Ovary (tissue), 3 donors: Measurements from ENCODE around the gene PDXP.

Experiments used
- POLR2A ChIP-seq: fragments of 450-650 bp; IDR thresholded peaks from one replicate; pipeline ENCODE4 v1.6.1; 2017; ENCODE audit warnings: antibody characterized with exemption, mild to moderate bottlenecking, moderate library complexity
- TF ChIP-seq, protein P1 (sequence below), 3 donors: fragments of 450-650 bp in 2 of 3; fragments of 200-600 bp in 1 of 3; IDR thresholded peaks; one replicate each; pipeline versions ENCODE4 v1.5.1 to v1.8.0; 2016 to 2022; ENCODE audit warnings: antibody characterized with exemption in 3 of 3, mild to moderate bottlenecking in 1 of 3
- donor health status: DM: no; HTN: no; CAD: no.

DNA sequence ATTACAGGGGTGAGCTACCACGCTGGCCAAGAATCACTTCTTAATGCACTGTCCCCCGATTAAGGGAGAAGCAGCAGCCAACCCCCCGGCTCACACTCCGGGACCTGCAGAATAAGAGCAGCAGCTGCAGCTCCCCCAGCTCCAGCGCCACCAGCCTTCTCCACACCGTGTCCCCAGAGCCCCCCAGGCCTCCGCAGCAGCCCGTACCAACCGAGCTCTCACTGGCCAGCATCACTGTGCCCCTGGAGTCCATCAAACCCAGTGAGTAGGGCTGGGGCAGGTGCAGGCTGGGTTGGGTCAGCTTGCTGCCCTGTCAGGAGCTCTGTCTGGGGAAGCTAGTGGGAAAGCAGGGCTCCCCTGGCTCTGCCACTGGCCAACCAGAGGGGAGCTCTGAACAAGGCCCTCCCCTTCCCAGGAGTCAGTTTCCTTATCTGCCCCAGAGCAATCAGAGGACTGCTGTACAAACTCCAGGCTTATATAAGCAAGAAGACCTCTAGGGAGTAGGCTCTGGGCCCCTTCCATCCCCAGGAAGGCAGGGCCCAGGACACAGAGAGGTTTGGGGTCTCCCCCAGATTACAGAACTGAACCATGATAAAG, 27.6 kb upstream of the PDXP start:
- TF ChIP-seq, protein P1, sequence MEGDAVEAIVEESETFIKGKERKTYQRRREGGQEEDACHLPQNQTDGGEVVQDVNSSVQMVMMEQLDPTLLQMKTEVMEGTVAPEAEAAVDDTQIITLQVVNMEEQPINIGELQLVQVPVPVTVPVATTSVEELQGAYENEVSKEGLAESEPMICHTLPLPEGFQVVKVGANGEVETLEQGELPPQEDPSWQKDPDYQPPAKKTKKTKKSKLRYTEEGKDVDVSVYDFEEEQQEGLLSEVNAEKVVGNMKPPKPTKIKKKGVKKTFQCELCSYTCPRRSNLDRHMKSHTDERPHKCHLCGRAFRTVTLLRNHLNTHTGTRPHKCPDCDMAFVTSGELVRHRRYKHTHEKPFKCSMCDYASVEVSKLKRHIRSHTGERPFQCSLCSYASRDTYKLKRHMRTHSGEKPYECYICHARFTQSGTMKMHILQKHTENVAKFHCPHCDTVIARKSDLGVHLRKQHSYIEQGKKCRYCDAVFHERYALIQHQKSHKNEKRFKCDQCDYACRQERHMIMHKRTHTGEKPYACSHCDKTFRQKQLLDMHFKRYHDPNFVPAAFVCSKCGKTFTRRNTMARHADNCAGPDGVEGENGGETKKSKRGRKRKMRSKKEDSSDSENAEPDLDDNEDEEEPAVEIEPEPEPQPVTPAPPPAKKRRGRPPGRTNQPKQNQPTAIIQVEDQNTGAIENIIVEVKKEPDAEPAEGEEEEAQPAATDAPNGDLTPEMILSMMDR (IDR thresholded peaks at IDR 0.05) = no peak
- no peak for TF ChIP-seq POLR2A
